ENCODE measurements around the gene RTN4RL2. TPM values are rescaled to one million over a fixed set of nuclear protein-coding genes. Genes with fewer than 3 reads are reported as not detected.

The RTN4RL2 gene
- total RNA-seq, 1 experiment from 2014 or later, result 7.0 TPM

DNA sequence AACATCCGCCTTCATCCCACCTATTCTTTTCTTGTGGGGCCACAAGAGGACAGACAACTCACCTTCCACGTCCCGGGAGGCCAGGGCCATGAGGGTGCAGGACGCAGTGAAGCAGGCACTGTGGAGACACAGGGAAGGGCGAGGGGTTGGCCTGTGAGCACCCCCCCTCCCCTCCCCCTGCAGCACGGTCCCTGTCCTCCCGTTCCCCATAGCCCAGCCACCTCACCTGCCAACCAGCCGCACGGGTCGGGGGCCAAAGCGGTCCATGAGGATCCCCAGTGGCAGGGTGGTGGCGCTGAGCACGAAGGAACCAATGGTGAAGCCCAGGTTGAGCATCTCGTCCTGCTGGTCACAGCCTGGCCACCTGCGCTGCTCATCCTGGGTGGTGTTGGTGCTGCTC is 40.6 kb downstream of the RTN4RL2 start:
- H3K56ac ChIP-seq (ENCODE audit: insufficient read length, low read depth, low read length), result no peak overlapping the region
- no peaks in the 10 kb centered on the region for H3K9me3 ChIP-seq (ENCODE audit: control insufficient read depth, low read depth, low read length)
- H3K18ac ChIP-seq (ENCODE audit: insufficient read length, low read depth, low read length), result no peak overlapping the region
- WGBS (ENCODE audit: extremely low coverage, insufficient read length, low lambda C conversion rate), result no CpG with 5 or more reads among the region's 15 CpGs
- H2BK5ac ChIP-seq (ENCODE audit: insufficient read length, low read length), result no peak overlapping the region
- no peak overlapping the region for H3K4me2 ChIP-seq (ENCODE audit: insufficient read depth, insufficient read length, low read length)
- H2BK120ac ChIP-seq (ENCODE audit: low read depth, low read length, poor library complexity, severe bottlenecking), result no peak overlapping the region
- H2AFZ ChIP-seq (ENCODE audit: low read length), result no peak overlapping the region
- no peak overlapping the region for H4K91ac ChIP-seq (ENCODE audit: insufficient read length, low read depth, low read length)
- H2BK12ac ChIP-seq (ENCODE audit: insufficient read length, low read depth, low read length), result no peak overlapping the region
- H3K36me3 Mint-ChIP-seq (ENCODE audit: insufficient read depth in 1 of 3, low read depth in 3 of 3), result peaks cover 14 to 28% (median 16%) of the 10 kb centered on the region in 3 experiments; a peak in 6 of 7 replicates
- H4K20me1 ChIP-seq (ENCODE audit: control insufficient read depth, insufficient read depth, insufficient read length), result no peaks in the 10 kb centered on the region
- H3K27ac Mint-ChIP-seq, result no peak overlapping the region; a peak in 1 of 7 replicates
- H3K9ac ChIP-seq (ENCODE audit: extremely low read depth, insufficient read length, low read length), result no peak overlapping the region
- no peaks in the 10 kb centered on the region for H3K79me2 ChIP-seq (ENCODE audit: insufficient read depth, low read length)
- peaks cover 5% of the 10 kb centered on the region; the same call in 1 of the 2 replicates for H3K4me1 ChIP-seq (ENCODE audit: insufficient read depth, low read length)
- DNase-seq, result no peak
- H3T11ph ChIP-seq (ENCODE audit: low read length), result no peak overlapping the region
- no peak overlapping the region for H4K8ac ChIP-seq (replicated peaks; ENCODE audit: insufficient read length, low read depth, low read length)
- H2BK20ac ChIP-seq (ENCODE audit: low read depth, low read length, poor library complexity, severe bottlenecking), result no peak overlapping the region
- H3K9me3 Mint-ChIP-seq, result no peaks in the 10 kb centered on the region
- H3K14ac ChIP-seq (ENCODE audit: insufficient read depth, low read length), result no peak overlapping the region
- H3K27me3 Mint-ChIP-seq (ENCODE audit: low read depth), result no peaks in the 10 kb centered on the region; the same call in 1 of the 2 replicates
- no peak overlapping the region for H2BK15ac ChIP-seq (ENCODE audit: low read depth, low read length)
- H2AK5ac ChIP-seq (ENCODE audit: insufficient read length, low read length), result no peak overlapping the region
- no peak overlapping the region for H3K23ac ChIP-seq (ENCODE audit: insufficient read length, low read depth, low read length)
- peaks cover 28 to 54% of the 10 kb centered on the region in 2 experiments for H3K4me1 Mint-ChIP-seq
- no peak overlapping the region for H3K27ac ChIP-seq (ENCODE audit: insufficient read length, low read depth, low read length)
- H3K4ac ChIP-seq (ENCODE audit: low read depth, low read length), result no peak overlapping the region
- no peaks in the 10 kb centered on the region for H3K79me1 ChIP-seq (ENCODE audit: insufficient read depth, low read depth, low read length, poor library complexity, severe bottlenecking)
- H4K5ac ChIP-seq (ENCODE audit: insufficient read length, low read depth, low read length), result no peak overlapping the region
- H3K4me3 Mint-ChIP-seq, result no peak overlapping the region
- TF ChIP-seq, protein P1, sequence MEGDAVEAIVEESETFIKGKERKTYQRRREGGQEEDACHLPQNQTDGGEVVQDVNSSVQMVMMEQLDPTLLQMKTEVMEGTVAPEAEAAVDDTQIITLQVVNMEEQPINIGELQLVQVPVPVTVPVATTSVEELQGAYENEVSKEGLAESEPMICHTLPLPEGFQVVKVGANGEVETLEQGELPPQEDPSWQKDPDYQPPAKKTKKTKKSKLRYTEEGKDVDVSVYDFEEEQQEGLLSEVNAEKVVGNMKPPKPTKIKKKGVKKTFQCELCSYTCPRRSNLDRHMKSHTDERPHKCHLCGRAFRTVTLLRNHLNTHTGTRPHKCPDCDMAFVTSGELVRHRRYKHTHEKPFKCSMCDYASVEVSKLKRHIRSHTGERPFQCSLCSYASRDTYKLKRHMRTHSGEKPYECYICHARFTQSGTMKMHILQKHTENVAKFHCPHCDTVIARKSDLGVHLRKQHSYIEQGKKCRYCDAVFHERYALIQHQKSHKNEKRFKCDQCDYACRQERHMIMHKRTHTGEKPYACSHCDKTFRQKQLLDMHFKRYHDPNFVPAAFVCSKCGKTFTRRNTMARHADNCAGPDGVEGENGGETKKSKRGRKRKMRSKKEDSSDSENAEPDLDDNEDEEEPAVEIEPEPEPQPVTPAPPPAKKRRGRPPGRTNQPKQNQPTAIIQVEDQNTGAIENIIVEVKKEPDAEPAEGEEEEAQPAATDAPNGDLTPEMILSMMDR (conservative IDR thresholded peaks at IDR 0.05), result no peak
- H3K27me3 ChIP-seq (ENCODE audit: insufficient read depth, low read length), result no peaks in the 10 kb centered on the region
- no peaks in the 10 kb centered on the region for H3K23me2 ChIP-seq (ENCODE audit: insufficient read length, low read depth, low read length, poor library complexity, severe bottlenecking)
